ENCODE data around the gene TTC23.
"Not testable (repeated sequence)": the region's sequence is repeated elsewhere in the genome, so short reads cannot be mapped to it uniquely, and the experiment has no call there.

Gene TTC23

DNA sequence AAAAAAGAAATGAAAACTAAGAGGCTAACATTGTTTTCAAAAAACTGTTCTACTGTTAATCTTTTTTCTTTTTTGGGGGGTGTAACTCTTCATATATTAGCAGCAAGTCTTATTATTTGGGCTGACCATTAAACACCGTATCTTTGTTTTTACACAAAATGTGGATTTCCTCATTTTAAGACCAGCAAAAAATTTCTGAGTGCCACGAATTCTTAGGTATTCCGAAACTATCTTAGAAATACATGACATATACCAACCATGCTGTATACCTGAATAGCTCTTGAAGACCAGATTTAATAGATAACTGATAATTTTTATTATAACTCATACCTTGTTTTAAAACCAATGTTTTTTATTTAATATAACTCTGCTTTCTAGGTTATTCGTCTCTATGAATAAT, 620 bp upstream of the TTC23 start:
- no peak for DNase-seq (ENCODE audit: low read depth in 2 of 2)

GRCh38 chr15:99248000-99248715, 1.2 kb downstream of the TTC23 start:
- DNase-seq (ENCODE audit: low read depth in 2 of 2) = no peak

- DNase-seq (ENCODE audit: low read depth in 2 of 2) = no peak
Measured at GRCh38 chr15:99247062-99247461, 2.3 kb downstream of the TTC23 start.

DNA sequence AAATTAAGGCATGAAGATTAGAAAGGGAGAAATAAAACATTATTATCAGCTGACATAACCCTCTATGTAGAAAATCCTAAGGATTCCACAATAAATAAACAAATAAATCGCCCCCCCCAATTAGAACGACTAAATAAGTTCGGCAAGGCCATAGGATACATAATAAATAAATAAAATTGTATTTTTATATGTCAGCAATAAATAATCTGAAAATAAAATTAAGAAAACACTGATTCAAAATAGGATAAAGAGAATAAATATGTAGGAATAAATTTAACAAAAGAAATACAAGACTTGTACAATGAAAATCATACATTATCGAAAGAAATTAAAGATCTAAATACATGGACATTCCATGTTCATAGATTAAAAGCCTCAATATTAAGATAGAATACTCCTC, 5.1 kb downstream of the TTC23 start:
- DNase-seq (ENCODE audit: low read depth in 2 of 2) = no peak

GRCh38 chr15:99241752-99242151, 7.6 kb downstream of the TTC23 start:
- no peak for DNase-seq (ENCODE audit: low read depth in 2 of 2)

DNA sequence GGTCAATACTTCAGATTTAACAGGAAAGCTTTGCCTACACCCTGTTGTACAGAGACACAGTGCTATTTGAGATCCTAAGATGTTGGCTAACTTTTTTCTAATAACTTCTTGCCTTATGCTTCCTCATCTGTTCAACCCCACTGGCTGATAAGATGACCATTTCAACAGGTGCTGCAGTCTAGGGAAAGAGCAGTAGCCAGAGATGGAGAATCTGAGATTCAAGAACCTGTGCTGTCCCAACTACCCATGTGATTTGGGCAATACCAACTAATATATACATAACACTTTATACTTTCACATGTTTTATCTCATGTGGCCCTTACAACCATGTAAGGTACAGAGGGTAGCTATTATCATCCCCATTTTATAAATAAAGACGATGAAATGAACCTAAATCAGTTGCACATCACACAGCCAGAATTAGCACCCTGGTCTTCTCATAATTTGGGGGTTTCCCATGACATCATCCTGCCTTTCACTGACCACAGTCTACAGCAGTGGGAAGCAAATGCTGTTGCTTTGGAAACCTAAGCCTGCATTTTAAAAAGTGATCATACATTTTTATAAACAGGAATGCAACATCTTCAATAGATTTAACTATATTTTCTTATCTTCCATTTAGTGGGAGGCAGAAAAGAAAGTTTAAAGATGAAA, 9.7 kb downstream of the TTC23 start:
- no peak for DNase-seq (ENCODE audit: low read depth in 2 of 2)

DNA sequence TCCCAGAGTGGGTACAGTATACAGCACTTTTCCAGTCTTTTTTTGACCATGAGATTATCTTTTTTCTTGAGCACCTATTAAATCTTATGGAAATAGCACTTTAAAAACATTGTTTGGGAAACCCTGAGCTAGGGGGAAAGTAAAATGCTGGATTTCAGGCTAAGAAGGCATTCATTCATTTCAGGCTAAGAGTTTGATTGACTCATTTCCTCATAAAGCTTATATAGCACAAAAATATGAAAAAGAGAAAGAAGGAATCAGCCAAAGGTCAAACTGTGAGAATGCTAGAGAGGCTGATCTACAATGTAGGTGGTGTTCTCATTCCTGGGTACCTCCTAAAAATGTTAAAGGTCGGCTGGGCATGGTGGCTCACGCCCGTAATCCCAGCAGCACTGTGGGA, 10.5 kb downstream of the TTC23 start:
- no peak for DNase-seq (ENCODE audit: low read depth in 2 of 2)

DNA sequence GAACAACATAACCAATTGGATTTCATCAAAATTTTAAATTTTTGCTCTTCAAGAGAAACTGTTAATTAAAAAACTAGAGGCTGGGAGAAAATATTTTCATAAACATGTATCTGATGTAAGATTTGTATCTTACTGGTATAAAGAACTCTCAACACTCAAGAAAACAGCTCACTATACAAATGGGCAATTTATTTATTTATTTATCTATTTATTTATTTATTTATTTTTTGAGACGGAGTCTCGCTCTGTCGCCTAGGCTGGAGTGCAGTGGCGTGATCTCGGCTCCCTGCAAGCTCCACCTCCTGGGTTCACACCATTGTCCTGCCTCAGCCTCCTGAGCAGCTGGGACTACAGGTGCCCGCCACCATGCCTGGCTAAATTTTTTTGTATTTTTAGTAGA, 15.2 kb downstream of the TTC23 start:
- DNase-seq (ENCODE audit: low read depth in 2 of 2) = not testable (repeated sequence)

DNA sequence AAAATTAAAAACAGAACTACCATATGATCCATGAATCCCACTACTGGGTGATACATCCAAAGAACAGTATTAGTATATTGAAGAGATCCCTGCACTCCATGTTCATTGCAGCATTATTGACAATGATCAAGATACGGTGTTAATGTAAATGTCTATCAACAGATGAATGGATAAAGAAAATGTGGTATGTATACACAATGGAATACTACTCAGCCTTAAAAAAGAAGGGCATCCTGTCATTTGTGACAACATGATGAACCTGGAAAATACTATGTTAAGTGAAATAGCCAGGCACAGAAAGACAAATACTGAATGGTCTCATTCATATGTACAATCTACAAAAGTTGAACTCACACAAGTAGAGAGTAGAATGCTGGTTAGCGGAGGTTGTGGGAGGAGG, 16.6 kb downstream of the TTC23 start:
- no peak for DNase-seq (ENCODE audit: low read depth in 2 of 2)

GRCh38 chr15:99230867-99231266, 18.5 kb downstream of the TTC23 start:
- DNase-seq (ENCODE audit: low read depth in 2 of 2) = no peak

DNA sequence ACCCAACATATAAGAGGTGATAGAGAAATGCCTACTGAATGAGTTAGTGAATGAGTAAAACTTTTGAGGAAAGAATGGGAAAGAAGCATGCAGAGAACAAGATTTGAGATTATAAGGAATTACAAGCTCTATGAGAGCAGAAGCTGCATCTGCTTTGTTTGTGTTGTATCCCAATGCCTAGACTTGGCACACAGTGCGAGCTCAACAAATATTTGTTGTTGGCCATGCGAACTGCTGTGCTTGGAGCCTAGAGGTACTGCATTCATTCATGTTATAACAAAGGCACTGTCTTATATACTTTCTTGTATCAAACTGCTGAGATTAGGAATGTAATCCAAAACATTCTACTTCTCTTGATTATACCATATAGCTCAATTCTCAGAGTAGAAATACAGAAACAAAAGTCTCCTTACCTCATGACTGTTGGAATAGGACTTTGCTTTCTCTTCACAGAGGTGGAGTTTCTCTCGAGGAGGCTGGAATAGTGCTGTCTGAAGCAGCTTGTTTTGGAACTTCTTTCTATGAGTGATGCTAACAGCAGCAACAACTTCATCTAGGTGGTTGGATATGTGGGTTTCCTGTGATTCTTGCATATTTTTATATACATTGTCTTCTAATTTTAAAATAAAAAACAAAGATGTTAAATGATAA, 21.1 kb downstream of the TTC23 start:
- DNase-seq (ENCODE audit: low read depth in 2 of 2) = no peak

DNA sequence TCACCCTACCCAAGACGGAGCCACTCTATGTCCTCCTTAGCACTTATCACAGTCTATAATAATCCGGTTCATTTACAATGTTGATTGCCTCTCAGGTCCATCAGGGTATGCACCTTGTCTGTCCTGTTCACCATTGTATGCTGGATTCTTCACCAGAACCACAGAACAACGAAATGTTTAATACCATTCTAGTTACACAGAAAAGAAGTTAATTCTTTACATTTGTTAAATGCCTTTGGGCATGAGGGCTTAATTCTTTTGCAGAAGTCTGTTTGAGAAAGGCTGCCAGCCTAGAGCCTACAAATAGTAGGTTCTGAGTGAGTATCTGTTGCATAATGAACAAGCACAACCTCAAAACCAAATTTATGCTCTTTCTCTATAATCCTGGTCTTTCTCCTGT, 22.6 kb downstream of the TTC23 start:
- no peak for DNase-seq (ENCODE audit: low read depth in 2 of 2)

DNA sequence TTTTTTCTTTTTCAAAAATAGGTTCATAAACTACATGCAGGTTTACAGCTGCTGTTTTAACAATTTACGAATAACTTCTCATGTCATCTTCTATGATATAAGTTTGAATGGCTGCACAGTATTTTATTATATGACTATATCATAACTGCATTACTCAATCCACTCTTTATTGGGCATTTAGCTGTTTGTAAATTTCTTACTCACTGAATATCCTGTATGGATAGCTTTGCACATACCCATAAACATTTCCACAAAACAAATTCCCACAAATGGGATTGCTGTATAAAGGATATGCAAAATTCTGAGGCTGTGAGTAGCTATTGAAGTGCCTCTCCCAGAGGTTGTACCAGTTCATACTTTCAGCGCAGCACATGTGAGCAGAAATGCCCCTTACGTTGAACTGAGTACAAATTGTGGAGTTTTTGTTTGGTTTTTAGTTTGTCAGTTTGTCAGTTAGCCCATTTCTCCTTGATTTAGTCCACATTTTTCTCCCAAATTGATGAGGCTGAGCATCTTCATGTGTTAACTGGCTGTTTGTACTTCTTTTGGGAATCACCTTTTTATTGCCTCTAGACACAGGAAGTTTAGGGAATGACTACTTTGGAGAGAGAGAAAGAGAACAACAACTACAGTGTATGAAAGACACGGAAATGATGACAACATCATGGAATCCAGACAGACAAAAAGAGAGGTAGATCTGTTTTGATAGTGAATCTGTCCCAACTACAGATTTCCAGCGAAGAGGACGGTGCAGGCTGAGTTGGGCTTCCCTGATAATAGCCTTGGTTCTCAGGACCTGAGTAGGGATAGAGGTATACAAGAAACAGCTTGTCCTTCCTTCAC, 24.8 kb downstream of the TTC23 start:
- DNase-seq (ENCODE audit: low read depth in 2 of 2) = no peak

- DNase-seq (ENCODE audit: low read depth in 2 of 2) = peak; percentile 40 to 48
Measured at GRCh38 chr15:99213187-99213811, 36.1 kb downstream of the TTC23 start.

- no peak for DNase-seq (ENCODE audit: low read depth in 2 of 2)
Measured at GRCh38 chr15:99212406-99212805, 37.0 kb downstream of the TTC23 start.

DNA sequence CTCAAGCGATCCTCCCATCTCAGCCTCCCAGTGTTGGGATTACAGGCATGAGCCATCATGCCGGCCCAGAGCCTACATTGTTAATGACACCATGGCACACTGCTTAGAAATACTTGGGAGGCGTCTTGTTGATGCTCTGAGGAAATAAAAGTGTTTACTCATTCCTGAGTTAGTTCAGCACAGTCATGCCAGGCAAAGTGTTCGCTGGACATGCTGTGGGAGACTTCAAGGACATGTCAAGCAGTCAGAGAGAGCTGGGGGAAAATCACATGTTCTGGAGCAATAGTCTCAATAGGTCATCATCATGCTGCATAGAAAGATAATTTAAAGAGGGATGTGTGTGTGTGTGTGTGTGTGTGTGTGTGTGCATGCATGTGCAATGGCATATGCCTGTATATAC, 37.5 kb downstream of the TTC23 start:
- DNase-seq (ENCODE audit: low read depth in 2 of 2) = no peak

DNA sequence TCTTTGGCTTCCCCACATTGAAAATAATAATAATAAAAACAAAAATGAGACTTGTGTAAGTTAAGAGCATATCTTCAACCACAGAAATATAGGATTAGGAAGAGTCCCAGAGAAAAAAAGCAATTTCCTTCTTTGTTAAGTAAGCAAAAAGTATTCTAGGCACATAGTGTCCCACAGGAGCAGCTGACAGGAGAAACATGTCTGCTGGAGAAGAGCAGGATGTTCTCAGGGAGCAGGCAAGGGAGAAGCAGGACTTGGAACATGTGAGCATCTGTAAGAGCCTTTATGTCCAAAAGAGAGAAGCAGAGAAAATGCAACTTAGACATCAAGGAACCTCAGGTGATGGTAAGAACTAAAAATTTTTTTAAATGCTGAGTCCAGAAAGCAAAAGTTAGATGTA, 39.0 kb downstream of the TTC23 start:
- no peak for DNase-seq (ENCODE audit: low read depth in 2 of 2)

DNA sequence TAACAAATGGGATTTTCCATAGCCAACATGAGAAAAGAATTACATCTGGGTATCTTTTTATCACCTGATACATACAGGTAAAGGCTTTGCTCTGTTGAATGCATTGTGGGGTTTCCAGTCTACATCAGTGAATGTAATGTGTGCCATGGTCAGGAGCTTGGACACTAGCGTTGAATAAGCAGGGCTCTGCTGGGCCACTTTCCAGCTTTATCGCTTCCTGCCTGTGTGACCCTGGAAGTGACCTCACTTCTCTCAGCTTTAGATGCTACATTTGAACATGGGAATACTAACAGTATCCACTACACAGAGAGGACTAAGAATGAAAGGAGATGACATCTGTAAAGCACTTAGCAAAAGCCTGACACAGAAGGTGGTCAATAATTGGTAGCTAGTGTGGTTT, 40.1 kb downstream of the TTC23 start:
- no peak for DNase-seq (ENCODE audit: low read depth in 2 of 2)

DNA sequence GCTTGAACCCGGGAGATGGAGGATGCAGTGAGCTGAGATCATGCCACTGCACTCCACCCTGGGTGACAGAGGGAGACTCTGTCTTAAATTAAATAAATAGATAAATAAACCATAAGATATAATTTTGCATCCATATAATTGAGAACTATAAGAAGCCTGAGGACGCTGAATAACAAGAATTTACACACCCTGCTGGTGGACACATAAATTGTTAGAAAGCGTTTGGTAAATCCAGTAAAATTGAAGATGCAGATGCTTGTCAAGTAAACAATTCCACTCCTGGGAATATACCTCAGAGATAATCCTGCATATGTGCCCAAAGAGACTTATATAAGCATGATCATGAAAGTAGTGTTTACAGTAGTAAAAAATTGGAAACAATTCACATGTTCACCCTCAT, 41.7 kb downstream of the TTC23 start:
- no peak for DNase-seq (ENCODE audit: low read depth in 2 of 2)

GRCh38 chr15:99202176-99202552, 47.2 kb downstream of the TTC23 start:
- DNase-seq (ENCODE audit: low read depth in 2 of 2) = no peak

DNA sequence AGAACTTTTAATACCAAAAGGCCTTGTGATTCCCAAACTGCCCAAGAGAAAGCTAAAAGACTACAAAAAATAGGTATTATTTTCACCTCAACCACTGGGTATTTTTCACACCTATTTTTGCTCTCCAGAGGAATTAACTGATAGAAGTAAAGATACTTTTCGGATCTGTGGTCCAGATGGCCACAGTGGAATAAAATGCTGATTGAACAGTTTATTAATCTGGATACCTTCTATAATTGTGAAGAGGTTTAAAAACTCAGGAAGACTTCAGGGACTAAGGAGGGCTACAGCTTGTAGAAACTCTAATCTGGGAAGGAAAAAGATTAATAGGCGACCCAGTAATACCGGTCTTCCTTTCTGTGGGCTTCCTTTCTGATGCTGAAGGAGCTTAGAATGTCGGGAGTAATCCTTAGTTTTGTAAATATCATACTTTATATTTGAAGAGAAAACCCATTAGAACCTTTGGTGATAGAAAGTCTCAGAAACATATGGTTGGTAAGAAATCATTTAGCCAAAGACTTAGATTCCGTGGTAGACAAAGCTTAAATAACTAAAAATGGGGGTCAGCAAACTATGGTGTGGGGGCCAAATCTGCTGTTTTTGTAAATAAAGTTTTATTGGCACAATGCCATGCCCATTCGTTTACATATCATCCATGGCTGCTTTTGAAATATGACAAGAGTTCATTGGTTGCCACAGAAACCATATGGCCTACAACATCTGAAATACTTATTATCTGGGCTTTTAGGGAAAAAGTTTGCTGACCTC, 47.8 kb downstream of the TTC23 start:
- DNase-seq (ENCODE audit: low read depth in 2 of 2) = no peak
